HG03097 (cell line): Measurements from ENCODE around the gene IMPDH2.

ENCODE experiments used
- ATAC-seq: cut with Tn5 transposase; IDR thresholded peaks from one replicate; pipeline ENCODE4 v1.9.1; 2021; ENCODE audit not compliant: unreplicated experiment, low FRiP score

The IMPDH2 gene

DNA sequence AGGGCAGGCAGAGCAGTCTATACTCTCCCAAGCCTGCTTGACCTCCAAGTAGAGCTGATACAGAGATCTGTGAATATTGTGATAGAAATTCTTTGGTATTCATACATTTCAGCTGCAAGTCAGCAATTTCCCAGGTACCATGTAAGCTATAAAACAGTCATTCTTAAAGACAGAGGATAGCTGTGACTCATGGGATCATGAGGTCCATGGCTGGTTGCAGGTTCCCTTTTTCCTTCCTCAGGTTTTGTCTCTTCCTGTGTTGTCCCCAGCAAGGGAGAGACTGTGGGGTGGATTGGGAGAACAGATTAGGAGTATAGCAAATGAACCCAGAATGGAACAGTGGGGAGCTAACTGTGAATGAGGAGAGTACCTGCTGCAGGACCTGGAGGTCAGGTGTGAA, 44.5 kb downstream of the IMPDH2 start:
- ATAC-seq, result no peak

DNA sequence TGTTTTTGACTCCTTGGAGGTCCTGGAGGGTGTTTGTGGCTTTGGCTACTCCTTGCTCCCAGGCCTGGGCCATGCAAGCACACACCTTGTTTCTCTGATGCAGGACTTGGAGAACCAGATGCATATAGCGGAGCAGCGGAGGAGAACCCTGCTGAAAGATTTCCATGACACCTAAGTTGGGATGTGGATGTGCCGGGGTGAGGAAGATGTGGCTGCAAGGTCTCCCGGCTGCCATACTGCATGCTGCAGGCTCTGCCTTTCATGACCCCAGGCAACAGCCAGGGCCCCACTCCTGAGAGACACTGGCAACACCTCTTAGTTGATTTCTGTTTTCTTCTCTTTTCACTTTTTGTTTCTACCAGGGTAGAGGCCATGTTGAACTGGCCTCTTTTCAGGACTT, 46.1 kb downstream of the IMPDH2 start:
- ATAC-seq, result no peak

DNA sequence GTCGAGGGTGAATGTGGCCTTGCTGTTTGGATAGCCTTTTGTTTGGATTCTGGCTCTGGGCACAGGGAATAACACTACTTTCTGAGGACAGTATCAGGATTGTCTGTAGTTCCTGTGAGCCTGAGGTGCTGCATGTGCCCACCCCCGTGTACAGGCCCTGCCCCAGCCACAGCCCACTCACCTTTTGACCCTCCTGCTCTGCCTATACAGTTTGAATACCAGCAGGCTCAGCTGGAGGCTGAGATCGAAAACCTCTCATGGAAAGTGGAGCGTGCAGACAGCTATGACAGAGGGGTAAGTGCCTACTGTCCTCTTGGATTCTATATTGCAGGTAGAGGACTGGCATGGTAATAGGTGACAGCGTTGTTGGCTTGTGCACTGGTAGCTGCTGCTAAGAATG, 46.5 kb downstream of the IMPDH2 start:
- ATAC-seq, result no peak

DNA sequence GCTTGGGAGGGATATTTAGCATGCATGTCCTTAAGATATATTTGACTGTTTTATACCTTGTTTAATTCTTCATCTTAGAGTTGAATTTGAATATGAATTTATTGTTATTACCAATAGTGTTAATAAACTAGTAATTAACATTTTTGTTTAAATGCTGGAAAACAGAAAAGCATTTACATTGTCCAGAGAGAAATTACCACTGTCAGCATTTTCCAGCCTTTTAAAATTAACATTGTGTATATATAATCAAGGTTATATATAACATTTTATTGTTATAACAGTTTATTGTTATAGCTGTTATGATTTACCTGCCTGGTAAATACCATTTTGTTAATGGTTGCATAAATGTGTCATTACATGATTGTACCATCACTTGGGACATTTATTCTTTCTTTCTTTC, 47.2 kb downstream of the IMPDH2 start:
- ATAC-seq, result no peak

DNA sequence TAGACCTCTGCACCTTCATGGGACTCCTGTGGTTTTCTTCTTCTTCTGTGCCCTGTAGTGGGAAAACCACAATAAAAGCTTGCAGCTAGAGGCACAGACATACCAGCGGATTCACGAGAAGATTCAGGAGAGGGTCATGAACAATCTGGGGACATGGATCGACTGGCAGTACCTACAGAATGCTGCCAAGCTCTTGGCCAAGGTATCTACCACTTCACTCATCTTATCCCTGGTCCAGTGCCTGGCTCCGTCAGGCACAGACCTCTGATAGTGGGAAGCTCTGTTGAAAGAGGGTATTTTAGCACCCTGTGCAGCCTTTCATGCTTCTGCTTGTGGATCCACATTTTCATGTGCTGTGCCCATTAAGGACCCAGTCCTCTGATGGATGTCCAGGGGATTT, 48.9 kb downstream of the IMPDH2 start:
- ATAC-seq, result no peak

DNA sequence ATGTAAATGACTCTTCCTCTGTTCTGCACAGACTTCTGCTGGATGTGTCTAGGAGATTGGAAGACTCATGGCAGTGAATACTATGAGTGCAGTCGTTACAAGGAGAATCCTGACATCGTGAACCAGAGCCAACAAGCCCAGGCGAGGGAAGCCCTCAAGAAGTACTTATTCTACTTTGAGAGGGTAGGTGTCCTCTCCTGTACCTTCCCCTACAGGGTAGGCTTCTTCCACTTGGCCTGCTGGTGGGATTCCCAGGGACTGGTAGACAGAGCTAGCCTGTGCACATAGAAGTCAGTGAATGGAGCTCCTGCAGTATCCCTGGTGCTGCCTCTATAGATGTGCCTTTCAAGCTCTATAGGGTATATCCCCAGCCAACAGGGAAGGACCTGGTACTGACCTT, 49.7 kb downstream of the IMPDH2 start:
- ATAC-seq, result no peak
